GM21717 (cell line): ENCODE results near the gene OLFML2A.
"Not testable (repeated sequence)": the region's sequence is repeated elsewhere in the genome, so short reads cannot be mapped to it uniquely, and the experiment has no call there.

Experiments
- ATAC-seq: cut with Tn5 transposase; IDR thresholded peaks from one replicate; pipeline ENCODE4 v1.9.1; 2021; ENCODE audit warnings: mild to moderate bottlenecking, moderate library complexity; ENCODE audit not compliant: unreplicated experiment

The OLFML2A gene

GRCh38 chr9:124818431-124819281 lies 41.7 kb downstream of the OLFML2A start:
- no peak for ATAC-seq

- no peak for ATAC-seq
Observed at GRCh38 chr9:124820698-124821623, 44.0 kb downstream of the OLFML2A start.

DNA sequence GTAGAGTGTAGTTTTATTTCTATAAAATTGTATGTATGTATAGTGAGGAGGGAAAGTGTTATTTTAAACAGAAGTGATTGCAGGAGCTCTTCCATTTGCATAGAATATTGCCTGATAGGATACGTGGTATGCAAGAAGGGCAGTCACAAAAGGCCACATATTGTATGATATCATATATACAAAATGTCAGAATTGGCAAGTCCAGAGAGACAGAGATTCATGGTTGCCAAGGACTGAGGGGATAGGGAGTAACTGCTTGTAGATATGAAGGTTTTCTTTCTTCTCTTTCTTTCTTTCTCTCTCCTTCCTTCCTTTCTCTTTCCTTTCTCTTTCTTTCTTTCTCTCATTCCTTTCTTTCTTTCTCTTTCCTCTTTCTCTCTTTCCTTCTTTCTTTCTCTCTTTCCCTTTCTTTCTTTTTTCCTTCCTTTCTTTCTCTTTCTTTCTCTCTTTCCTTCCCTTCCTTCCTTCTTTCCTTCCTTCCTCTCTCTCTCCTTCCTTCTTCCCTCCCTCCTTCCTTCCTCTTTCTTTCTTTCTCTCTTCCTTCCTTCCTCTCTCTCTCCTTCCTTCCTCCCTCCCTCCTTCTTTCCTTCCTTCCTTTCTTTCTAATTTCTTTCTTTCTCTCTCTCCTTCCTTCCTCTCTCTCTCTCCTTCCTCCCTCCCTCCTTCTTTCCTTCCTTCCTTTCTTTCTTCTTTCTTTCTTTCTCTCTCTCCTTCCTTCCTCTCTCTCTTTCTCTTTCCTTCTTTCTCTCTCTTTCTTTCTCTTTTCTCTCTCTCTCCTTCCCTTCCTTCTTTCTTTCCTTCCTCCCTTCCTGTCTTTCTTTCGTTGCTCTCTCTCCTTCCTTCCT lies 51.8 kb downstream of the OLFML2A start:
- no peak for ATAC-seq

DNA sequence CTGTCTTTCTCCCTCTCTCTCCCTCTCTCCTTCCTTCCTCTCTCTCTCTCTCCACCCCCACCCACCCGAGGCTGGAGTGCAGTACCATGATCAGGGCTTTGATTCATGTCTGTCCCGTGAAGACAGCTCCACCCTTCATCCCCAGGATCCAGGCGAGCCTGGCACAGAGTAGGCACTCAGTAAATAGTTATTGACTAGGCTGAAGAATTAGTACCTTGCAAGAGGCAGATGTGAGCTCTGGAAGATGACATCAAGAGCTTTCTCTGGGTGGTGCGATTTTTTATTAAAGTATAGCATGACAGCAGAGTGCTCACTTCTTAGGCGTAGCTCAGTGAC lies 52.4 kb downstream of the OLFML2A start:
- ATAC-seq: no peak

GRCh38 chr9:124830593-124830992 lies 53.7 kb downstream of the OLFML2A start:
- ATAC-seq: no peak

DNA sequence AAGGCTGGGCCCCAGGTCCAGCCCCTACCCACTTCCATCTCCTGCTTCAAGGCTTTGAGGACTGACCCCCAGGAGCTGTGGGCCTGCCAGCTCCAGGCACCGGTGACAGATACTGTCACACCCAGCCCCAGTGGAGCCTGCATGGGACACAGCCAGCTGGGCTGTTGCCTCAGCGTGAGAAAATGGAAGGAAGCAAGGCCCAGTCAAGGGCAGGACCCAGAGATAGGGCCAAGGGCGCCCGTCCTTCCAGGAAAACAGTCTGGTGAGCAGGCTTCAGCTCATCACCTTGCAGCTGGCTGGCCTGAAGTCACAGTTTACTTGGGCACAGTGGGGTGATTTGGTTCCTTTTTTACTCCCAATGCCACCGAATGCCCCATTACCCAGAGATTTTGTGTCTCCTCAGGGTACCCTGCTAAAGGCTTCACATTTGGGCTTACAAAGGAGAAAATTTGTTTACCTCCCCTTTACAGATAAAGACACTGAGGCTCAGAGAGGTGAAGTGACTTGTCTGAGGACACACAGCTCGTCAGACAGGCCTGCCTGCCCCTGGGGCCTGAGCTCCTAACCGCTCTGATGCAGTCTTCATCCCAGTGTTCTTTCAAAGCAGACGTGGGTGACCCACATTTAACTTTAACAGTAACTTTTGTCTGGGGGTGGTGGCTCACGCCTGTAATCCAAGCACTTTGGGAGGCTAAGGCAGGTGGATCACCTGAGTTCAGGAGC lies 54.9 kb downstream of the OLFML2A start:
- ATAC-seq: no peak

GRCh38 chr9:124834591-124834990 lies 57.7 kb downstream of the OLFML2A start:
- no peak for ATAC-seq

DNA sequence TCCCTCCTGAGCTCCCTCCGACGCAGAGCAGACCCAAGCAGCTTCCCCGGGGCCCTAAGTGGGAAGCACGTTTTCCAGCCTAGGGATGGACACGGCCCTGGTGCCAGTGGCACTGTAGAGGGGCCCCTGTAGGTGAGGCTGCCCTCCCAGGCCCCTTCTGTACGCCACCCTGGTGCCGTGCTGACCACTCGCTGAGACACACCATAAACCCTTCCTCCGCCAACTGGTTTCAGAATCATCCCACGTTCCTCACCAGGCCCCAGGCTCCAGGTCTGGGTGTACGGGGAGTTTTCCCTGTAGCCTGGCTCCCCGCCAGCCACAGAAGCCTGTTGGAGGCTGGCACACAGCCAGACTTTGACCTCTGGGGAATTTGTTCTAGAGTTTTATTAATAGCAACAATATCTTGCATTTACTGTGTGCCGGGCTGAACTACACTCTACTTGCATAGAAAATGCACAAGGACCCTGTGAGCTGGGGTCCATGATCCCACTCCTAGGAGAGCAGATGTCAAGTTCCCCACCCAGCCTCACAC lies 58.2 kb downstream of the OLFML2A start:
- ATAC-seq: no peak

- not testable (repeated sequence) for ATAC-seq
Observed at GRCh38 chr9:124838132-124838531, 61.2 kb downstream of the OLFML2A start.

- ATAC-seq: not testable (repeated sequence)
Observed at GRCh38 chr9:124838567-124839275, 61.8 kb downstream of the OLFML2A start.

GRCh38 chr9:124839612-124840299 lies 62.8 kb downstream of the OLFML2A start:
- no peak for ATAC-seq

GRCh38 chr9:124840300-124840833 lies 63.4 kb downstream of the OLFML2A start:
- ATAC-seq: no peak

DNA sequence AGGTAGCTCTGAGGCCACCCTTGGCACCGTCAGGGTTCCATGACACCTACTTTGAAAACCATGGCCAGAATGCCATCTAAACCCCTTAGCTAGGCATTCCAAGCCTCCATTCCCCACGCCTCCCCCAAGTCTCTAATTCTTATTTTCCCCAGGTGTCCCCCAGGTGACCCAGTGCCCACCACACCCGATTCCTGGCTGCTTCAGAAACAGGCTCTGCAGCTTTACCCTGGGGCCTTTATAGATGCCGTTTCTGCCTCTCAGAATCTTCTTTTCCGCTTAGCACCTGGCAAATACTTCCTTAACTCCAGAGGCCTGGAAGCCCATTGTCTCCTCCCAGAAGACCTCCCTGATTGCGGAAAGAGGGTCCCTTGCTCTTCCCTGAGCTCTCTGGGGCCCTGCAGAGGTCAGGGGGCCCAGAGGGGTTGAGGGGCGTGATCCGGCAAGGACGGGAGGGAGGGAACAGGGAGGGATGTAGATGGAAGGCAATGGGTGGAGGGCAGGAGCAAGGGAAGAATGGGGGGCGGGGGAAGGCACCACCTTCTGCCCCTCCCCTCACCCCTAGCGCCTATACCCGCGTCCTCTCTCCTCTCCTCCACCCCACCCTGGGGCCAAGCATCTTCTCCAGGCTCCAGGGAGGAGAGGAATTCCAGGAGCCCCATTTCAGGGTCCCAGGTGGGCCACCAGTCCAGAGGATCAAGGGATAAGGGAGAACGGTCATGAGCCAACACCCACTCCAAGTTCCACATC lies 64.3 kb downstream of the OLFML2A start:
- no peak for ATAC-seq

- no peak for ATAC-seq
Observed at GRCh38 chr9:124843456-124844034, 66.6 kb downstream of the OLFML2A start.

GRCh38 chr9:124844291-124844690 lies 67.4 kb downstream of the OLFML2A start:
- ATAC-seq: no peak

DNA sequence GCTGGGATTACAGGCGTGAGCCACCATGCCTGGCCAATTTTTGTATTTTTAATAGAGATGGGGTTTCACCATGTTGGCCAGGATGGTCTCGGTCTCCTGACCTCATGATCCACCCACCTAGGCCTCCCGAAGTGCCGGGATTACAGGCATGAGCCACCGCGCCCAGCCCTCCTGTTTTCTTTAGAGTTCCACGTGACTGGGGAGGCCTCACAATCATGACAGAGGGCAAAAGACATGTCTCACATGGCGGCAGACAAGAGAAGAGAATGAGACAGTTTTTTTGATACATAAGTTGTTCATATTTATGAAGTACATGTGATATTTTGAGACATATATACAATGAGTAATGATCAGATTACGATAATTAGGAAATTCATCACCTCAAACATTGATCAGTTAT lies 69.5 kb downstream of the OLFML2A start:
- not testable (repeated sequence) for ATAC-seq

GRCh38 chr9:124846969-124847368 lies 70.0 kb downstream of the OLFML2A start:
- no peak for ATAC-seq

- no peak for ATAC-seq
Observed at GRCh38 chr9:124849801-124850200, 72.9 kb downstream of the OLFML2A start.
